ENCODE data around the gene DOK5. TPM values are rescaled to one million over a fixed set of nuclear protein-coding genes. Genes with fewer than 3 reads are reported as not detected.

Gene DOK5
- total and polyA plus RNA-seq, 10 of the 15 experiments (the other 5 are each of a cell fraction or from before 2014, with no cell fraction given), result 0.03 TPM; not detected in 9

- Histone ChIP-seq H3K9me3 (replicated peaks; ENCODE audit: control insufficient read depth, insufficient read depth, low read length) (no peaks in the 10 kb centered on the region), H3K4me2 (ENCODE audit: control insufficient read depth, insufficient read depth) (no peak overlapping the region), H3K79me2 (ENCODE audit: control insufficient read depth, insufficient read depth, low read length) (no peaks in the 10 kb centered on the region), H2AFZ (ENCODE audit: control insufficient read depth, low read depth, low read length) (no peak overlapping the region), H3K27ac (ENCODE audit: control insufficient read depth, insufficient read depth) (no peak overlapping the region), H3K9ac (ENCODE audit: control insufficient read depth, insufficient read depth, low read length) (no peak overlapping the region), H4K20me1 (ENCODE audit: control insufficient read depth, insufficient read depth) (no peaks in the 10 kb centered on the region), H3K4me1 (ENCODE audit: control insufficient read depth, insufficient read depth, low read length) (peaks cover 4% of the 10 kb centered on the region; the same call in 1 of the 2 replicates), H3K36me3 (ENCODE audit: control insufficient read depth in 2 of 2, insufficient read depth in 2 of 2, low read length in 1 of 2) (no peaks in the 10 kb centered on the region), H3K4me3 (no peak overlapping the region), H3K27me3 (replicated peaks in 1 of 2; ENCODE audit: control insufficient read depth in 2 of 2, insufficient read depth in 2 of 2, low read length in 1 of 2) (no peaks in the 10 kb centered on the region)
- intact Hi-C loops (cut with micrococcal nuclease; ENCODE audit: unreplicated experiment), result no loop called here
- FAIRE-seq (no peak), ATAC-seq (no peak), DNase-seq (ENCODE audit: low read depth, low spot score) (no peak)
- ChIA-PET RAD21 (ENCODE audit: unreplicated experiment) (no interaction called here), SMC1A (ENCODE audit: uncharacterized antibody, unreplicated experiment) (interaction anchor here (0.9 kb wide), 1 partner anchor 26 kb away, joined by 3 read pairs; no protein-coding TSS in a partner anchor), CTCF (interaction anchor here (0.6 kb wide), 1 partner anchor 78 kb away, joined by 3 read pairs; no protein-coding TSS in a partner anchor), POLR2A (no interaction called here)
- 32% methylated on average over 5 of the region's 5 CpGs for WGBS (ENCODE audit: insufficient coverage, insufficient replicate concordance, low lambda C conversion rate, missing lambda C conversion rate)
- TF ChIP-seq ETV6 (conservative IDR thresholded peaks at IDR 0.05 in 1 of 2, IDR thresholded peaks at IDR 0.05 in 1 of 2; ENCODE audit: borderline replicate concordance in 1 of 2, low read depth in 1 of 2), result 0 out of 4 replicates have a peak, but pooled peaks of 1 of the 2 experiments have one; percentile 62
- TF ChIP-seq CREM (IDR thresholded peaks at IDR 0.05; ENCODE audit: low read depth), result no peak
- TF ChIP-seq CBFB (IDR thresholded peaks at IDR 0.05; ENCODE audit: low read depth), result no peak
- TF ChIP-seq KLF5 (IDR thresholded peaks at IDR 0.05; ENCODE audit: partially characterized antibody), result no peak
- TF ChIP-seq ATF7 (IDR thresholded peaks at IDR 0.05; ENCODE audit: low read depth), result no peak
- no peak for TF ChIP-seq BCL3 (IDR thresholded peaks at IDR 0.05; ENCODE audit: borderline replicate concordance, insufficient read depth, low read depth, low read length, poor library complexity, severe bottlenecking)
- in situ Hi-C loops (cut with MboI), result no loop called here
- no TSS peak for BruUV-seq (replicated peaks)
Observed at GRCh38 chr20:54608943-54609342, 133.6 kb downstream of the DOK5 start.
